GM12878 (cell line): ENCODE results near the gene GJA4. TPM values are rescaled to one million over a fixed set of nuclear protein-coding genes. Genes with fewer than 3 reads are reported as not detected.
A peak's percentile ranks its signal among the peaks of the same experiment; 100 is the strongest.

Experiments used
- ATAC-seq: fragments of 200-7000 bp; cut with Tn5 transposase; 3 replicates; pipeline ENCODE4 v1.9.1; 2020; ENCODE audit warnings: mild to moderate bottlenecking, moderate library complexity
- BruUV-seq: library from RNA; stranded (reverse); fragments of 400-500 nt; replicated peaks from 2 replicates; lab custom pipeline; 2021; lab: Mats Ljungman, UMichigan
- CTCF ChIA-PET: fragments of 300-600 bp; sonication (Branson Sonifier 250); formaldehyde crosslinking; extraction: SDS; loops from one replicate; lab custom pipeline; 2021; ENCODE audit warnings: inconsistent platforms; lab: Yijun Ruan, JAX
- POLR2A ChIA-PET: fragments of 350-600 bp; formaldehyde crosslinking; extraction: SDS; loops from one replicate; lab custom pipeline; 2021; ENCODE audit warnings: inconsistent platforms; lab: Charles Lee
- RAD21 ChIA-PET: fragments of 300-600 bp; sonication (Branson Sonifier 250); formaldehyde crosslinking; loops from one replicate; lab custom pipeline; 2023; ENCODE audit warnings: antibody characterized with exemption; ENCODE audit not compliant: unreplicated experiment; lab: Charles Lee
- SMC1A ChIA-PET: fragments of 300-600 bp; sonication (Branson Sonifier 250); formaldehyde crosslinking; loops from one replicate; lab custom pipeline; 2023; ENCODE audit not compliant: unreplicated experiment, uncharacterized antibody; lab: Charles Lee
- DNase-seq: peaks from one replicate; pipeline ENCODE4 v3.0.0-alpha.2; 2011; ENCODE audit warnings: low read depth, low spot score
- FAIRE-seq: peaks from 3 replicates; lab custom pipeline; 2011; peaks lifted over from hg19 to GRCh38; lab: Jason Lieb, UNC
- H2AFZ ChIP-seq: 2 replicates; pipeline ENCODE4 v1.6.0; 2011; ENCODE audit warnings: low read depth, low read length, control low read depth; ENCODE audit not compliant: control insufficient read depth
- H3K27ac ChIP-seq: 2 replicates; pipeline ENCODE4 v1.5.1; 2011; ENCODE audit warnings: control low read depth; ENCODE audit not compliant: control insufficient read depth, insufficient read depth
- H3K27me3 ChIP-seq, 2 experiments: replicated peaks in 1 of 2; 2 replicates each; pipeline versions ENCODE4 v1.6.0 to v1.6.1; 2011; ENCODE audit warnings: low read length in 1 of 2; ENCODE audit not compliant: control insufficient read depth in 2 of 2, insufficient read depth in 2 of 2
- H3K36me3 ChIP-seq, 2 experiments: 2 replicates each; pipeline ENCODE4 v1.5.1; 2011; ENCODE audit warnings: low read length in 1 of 2; ENCODE audit not compliant: control insufficient read depth in 2 of 2, insufficient read depth in 2 of 2
- H3K4me1 ChIP-seq: 2 replicates; pipeline ENCODE4 v1.6.1; 2011; ENCODE audit warnings: mild to moderate bottlenecking, low read length, moderate library complexity, mixed read lengths; ENCODE audit not compliant: control insufficient read depth, insufficient read depth
- H3K4me2 ChIP-seq: 2 replicates; pipeline ENCODE4 v1.6.0; 2011; ENCODE audit warnings: control low read depth; ENCODE audit not compliant: control insufficient read depth, insufficient read depth
- H3K4me3 ChIP-seq: fragments of 200-600 bp; sonication (generic); 2 replicates; pipeline ENCODE4 v1.5.1; 2016
- H3K79me2 ChIP-seq: 2 replicates; pipeline ENCODE4 v1.6.0; 2011; ENCODE audit warnings: low read length; ENCODE audit not compliant: control insufficient read depth, insufficient read depth
- H3K9ac ChIP-seq: 2 replicates; pipeline ENCODE4 v1.8.0; 2011; ENCODE audit warnings: low read length, control low read depth, mixed read lengths; ENCODE audit not compliant: control insufficient read depth, insufficient read depth
- H3K9me3 ChIP-seq: replicated peaks from 3 replicates; pipeline ENCODE4 v1.5.1; 2011; ENCODE audit warnings: mild to moderate bottlenecking, low read length; ENCODE audit not compliant: control insufficient read depth, insufficient read depth
- H4K20me1 ChIP-seq: 2 replicates; pipeline ENCODE4 v1.6.0; 2011; ENCODE audit not compliant: control insufficient read depth, insufficient read depth
- ATF3 ChIP-seq: IDR thresholded peaks from 2 replicates; pipeline ENCODE4 v1.6.1; 2011; ENCODE audit warnings: low read depth, mild to moderate bottlenecking, low read length, moderate library complexity, borderline replicate concordance; ENCODE audit errors: extremely low read depth
- E2F8 ChIP-seq: fragments of 450-650 bp; IDR thresholded peaks from 2 replicates; pipeline ENCODE4 v1.6.1; 2018; ENCODE audit warnings: mild to moderate bottlenecking, low read depth, moderate library complexity; ENCODE audit not compliant: partially characterized antibody
- IRF5 ChIP-seq: fragments of 450-650 bp; IDR thresholded peaks from 2 replicates; pipeline ENCODE4 v1.6.1; 2017; ENCODE audit warnings: borderline replicate concordance
- SUZ12 ChIP-seq: fragments of 200-600 bp; sonication (generic); IDR thresholded peaks from one replicate; pipeline ENCODE4 v1.6.1; 2018; ENCODE audit warnings: antibody characterized with exemption, mild to moderate bottlenecking; ENCODE audit not compliant: unreplicated experiment
- ZBTB40 ChIP-seq: fragments of 450-650 bp; IDR thresholded peaks from 2 replicates; pipeline ENCODE4 v1.6.1; 2016; ENCODE audit warnings: mild to moderate bottlenecking, moderate library complexity, borderline replicate concordance
- WGBS: methylation state at CpG from one replicate; pipeline ENCODE4 v1.1.6; 2016; ENCODE audit warnings: low lambda C conversion rate; ENCODE audit not compliant: insufficient replicate concordance, insufficient coverage; ENCODE audit errors: missing lambda C conversion rate; 5-methylcytosine and 5-hydroxymethylcytosine counted together
- in situ Hi-C: fragments of 300-500 bp; cut with MboI; formaldehyde crosslinking; loops from 9 replicates; pipeline ENCODE4 v1.14.3; 2018; ENCODE audit warnings: mixed read lengths
- intact Hi-C: fragments of 100-400 bp; cut with micrococcal nuclease; formaldehyde crosslinking; loops from one replicate; pipeline ENCODE4 v1.14.2; 2022; ENCODE audit not compliant: unreplicated experiment
- polyA plus RNA-seq, 11 experiments: library from polyadenylated mRNA; depleted of rRNA in 4 of 11; unstranded in 6 of 11; stranded (reverse) in 5 of 11; fragments of >200 nt; fragmentation: Nextera tagmentation in 4 of 11; fragmentation: Illumina TruSeq in 1 of 11; extraction: Ambion mirVana in 4 of 11; extraction: Trizol in 1 of 11; gene quantifications; 1 replicate in 1 of 11; 2 replicates in 10 of 11; pipeline versions ENCODE4 v1.2.1 to v1.2.3, GENCODE V29; 2011 to 2016; ENCODE audit warnings: inconsistent platforms in 2 of 11, missing spikeins in 2 of 11, low read depth in 1 of 11
- total RNA-seq, 4 experiments: library from RNA; depleted of rRNA in 3 of 4; stranded (reverse); fragments of >200 nt in 3 of 4; fragmentation: Illumina TruSeq in 1 of 4; extraction: Trizol in 1 of 4; gene quantifications; 2 replicates each; pipeline versions ENCODE4 v1.2.1 to v1.2.3, GENCODE V29; 2013 to 2021

Gene GJA4
- total and polyA plus RNA-seq, 10 of the 15 experiments (the other 5 are each of a cell fraction or from before 2014, with no cell fraction given), result 0.09 to 0.18 TPM; not detected in 8

- intact Hi-C loops, result no loop called here
- ChIA-PET SMC1A (no interaction called here), RAD21 (no interaction called here), POLR2A (no interaction called here), CTCF (interaction anchor here (1.2 kb wide), 1 partner anchor 71 kb away, joined by 3 read pairs; no protein-coding TSS in a partner anchor)
- no peak for FAIRE-seq
- Histone ChIP-seq H3K79me2 (no peaks in the 10 kb centered on the region), H3K9ac (no peak within 1 kb of the TSS), H3K4me1 (no peaks in the 10 kb centered on the region), H3K27me3 (peaks cover 2 to 10% of the 10 kb centered on the region in 2 experiments; a peak in 3 of 4 replicates), H4K20me1 (no peaks in the 10 kb centered on the region), H3K4me2 (no peak within 1 kb of the TSS), H3K9me3 (no peaks in the 10 kb centered on the region), H3K27ac (no peak within 1 kb of the TSS), H3K36me3 (no peaks in the 10 kb centered on the region), H2AFZ (no peak within 1 kb of the TSS), H3K4me3 (no peak within 1 kb of the TSS)
- WGBS, result 19% methylated on average over 48 of the region's 62 CpGs
- no TSS peak for BruUV-seq
- TF ChIP-seq SUZ12 (peak; percentile 47), E2F8 (no peak), IRF5 (no peak), ATF3 (no peak), ZBTB40 (no peak)
- ATAC-seq, result no peak; the same call in 1 of the 3 replicates
- no peak for DNase-seq
- in situ Hi-C loops, result no loop called here
Observed at GRCh38 chr1:34781071-34781843, 11.5 kb upstream of the GJA4 start, which contains the start of gene GJB3. GJB3 (plus strand) TSS chr1:34781214; CDS start chr1:34784763, 3,549 bp downstream.
